Ascending aorta (tissue), 2 donors: ENCODE data around the gene KIAA0825. TPM values are rescaled to one million over a fixed set of nuclear protein-coding genes. Genes with fewer than 3 reads are reported as not detected.

ENCODE experiments used
- DNase-seq, 2 donors: peaks; one replicate each; pipeline ENCODE4 v3.0.0-alpha.2; 2019; ENCODE audit warnings: low spot score in 2 of 2
- H3K27ac ChIP-seq, 2 donors: fragments of 200-600 bp; sonication (generic); one replicate each; pipeline ENCODE4 v1.5.1; 2016 to 2017; ENCODE audit warnings: mild to moderate bottlenecking in 1 of 2
- H3K27me3 ChIP-seq: fragments of 200-600 bp; sonication (generic); one replicate; pipeline ENCODE4 v1.5.1; 2017
- H3K36me3 ChIP-seq, 2 donors: fragments of 200-600 bp; sonication (generic); one replicate each; pipeline ENCODE4 v1.5.1; 2016
- H3K4me1 ChIP-seq, 2 donors: fragments of 200-600 bp; sonication (generic); one replicate each; pipeline ENCODE4 v1.5.1; 2016 to 2017; ENCODE audit warnings: mild to moderate bottlenecking in 1 of 2
- H3K4me3 ChIP-seq, 2 donors: fragments of 200-600 bp; sonication (generic); one replicate each; pipeline ENCODE4 v1.5.1; 2016 to 2017; ENCODE audit warnings: mild to moderate bottlenecking in 1 of 2
- H3K9me3 ChIP-seq, 2 donors: fragments of 200-600 bp; sonication (generic); one replicate each; pipeline ENCODE4 v1.5.1; 2016
- CTCF ChIP-seq, 3 experiments: fragments of 200-600 bp in 2 of 3; fragments of 450-650 bp in 1 of 3; sonication (generic) in 2 of 3; IDR thresholded peaks; one replicate each; pipeline ENCODE4 v1.5.1; 2016 to 2019; ENCODE audit warnings: antibody characterized with exemption in 3 of 3, mild to moderate bottlenecking in 1 of 3, moderate library complexity in 1 of 3
- intact Hi-C: fragments of 100-400 bp; cut with DNase I; formaldehyde crosslinking; loops from one replicate; pipeline ENCODE4 v1.15.1; 2023
- total RNA-seq: library from RNA; depleted of rRNA; stranded (reverse); fragments of >200 nt; gene quantifications from one replicate; pipeline ENCODE4 v1.1.0, GENCODE V29; 2016

Gene KIAA0825
- total RNA-seq, 1 donor from 2014 or later: 2.4 TPM

GRCh38 chr5:94467954-94468930 is 150.2 kb downstream of the KIAA0825 start:
- DNase-seq: no peak
- no peaks in the 10 kb centered on the region for H3K9me3 ChIP-seq
- no peak overlapping the region for H3K4me3 ChIP-seq
- no peaks in the 10 kb centered on the region for H3K36me3 ChIP-seq
- no peak overlapping the region for H3K27ac ChIP-seq
- intact Hi-C loops: no loop called here
- no peaks in the 10 kb centered on the region for H3K27me3 ChIP-seq
- no peaks in the 10 kb centered on the region for H3K4me1 ChIP-seq
- no peak for TF ChIP-seq CTCF (IDR thresholded peaks at IDR 0.05)

DNA sequence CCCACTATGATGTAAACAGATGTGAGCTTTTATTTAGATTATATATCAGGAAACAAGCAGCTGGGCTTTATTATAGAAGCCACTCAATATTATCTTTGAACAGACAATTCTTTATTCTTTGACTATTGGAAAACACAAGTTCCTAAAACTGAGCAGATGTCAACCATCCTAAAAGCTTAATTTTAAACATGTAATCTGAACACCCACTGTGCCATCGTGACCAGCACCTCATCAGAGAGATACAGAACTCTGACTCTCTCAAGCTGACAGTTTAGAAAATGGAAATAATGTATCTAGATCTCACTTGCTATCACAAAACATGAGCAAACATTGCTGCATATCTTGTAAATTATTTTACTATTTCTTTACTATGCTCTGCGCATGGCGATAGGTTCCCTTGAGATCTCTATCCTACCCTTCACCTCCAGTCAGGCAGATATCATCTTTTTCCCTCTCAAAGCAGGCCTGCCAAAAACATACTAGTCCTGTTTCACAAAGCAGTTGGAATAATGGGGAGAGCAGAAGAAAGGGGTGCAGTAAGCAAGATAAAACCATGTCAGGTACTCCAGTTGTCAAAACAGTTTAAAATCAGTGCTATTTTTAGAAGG is 151.0 kb downstream of the KIAA0825 start:
- Histone ChIP-seq H3K4me3 (no peak overlapping the region), H3K9me3 (no peaks in the 10 kb centered on the region), H3K27ac (no peak overlapping the region), H3K36me3 (no peaks in the 10 kb centered on the region), H3K27me3 (no peaks in the 10 kb centered on the region), H3K4me1 (no peaks in the 10 kb centered on the region)
- no peak for TF ChIP-seq CTCF (IDR thresholded peaks at IDR 0.05)
- DNase-seq: no peak
- intact Hi-C loops: no loop called here

GRCh38 chr5:94463739-94464138 is 154.7 kb downstream of the KIAA0825 start:
- intact Hi-C loops: no loop called here
- Histone ChIP-seq H3K27me3 (no peaks in the 10 kb centered on the region), H3K4me3 (no peak overlapping the region), H3K27ac (no peak overlapping the region), H3K9me3 (no peaks in the 10 kb centered on the region), H3K36me3 (no peaks in the 10 kb centered on the region), H3K4me1 (no peaks in the 10 kb centered on the region)
- no peak for TF ChIP-seq CTCF (IDR thresholded peaks at IDR 0.05)
- DNase-seq: no peak

- no peak for TF ChIP-seq CTCF (IDR thresholded peaks at IDR 0.05)
- Histone ChIP-seq H3K9me3 (no peaks in the 10 kb centered on the region), H3K27me3 (no peaks in the 10 kb centered on the region), H3K4me1 (no peaks in the 10 kb centered on the region), H3K36me3 (no peaks in the 10 kb centered on the region), H3K4me3 (no peak overlapping the region), H3K27ac (no peak overlapping the region)
- DNase-seq: no peak
- intact Hi-C loops: no loop called here
These were observed 157.3 kb downstream of the KIAA0825 start for GRCh38 chr5:94461131-94461530.

- Histone ChIP-seq H3K4me3 (no peak overlapping the region), H3K27me3 (no peaks in the 10 kb centered on the region), H3K9me3 (no peaks in the 10 kb centered on the region), H3K36me3 (no peaks in the 10 kb centered on the region), H3K27ac (no peak overlapping the region), H3K4me1 (no peaks in the 10 kb centered on the region)
- no peak for TF ChIP-seq CTCF (IDR thresholded peaks at IDR 0.05)
- DNase-seq: no peak
- intact Hi-C loops: no loop called here
These were observed 158.5 kb downstream of the KIAA0825 start for GRCh38 chr5:94459915-94460314.
